BLaER1 treated with 17β-estradiol and CSF1 and Interleukin-3, amounts not matched to agents 10 nM and 100 nM (cell line): ENCODE results near the gene SLC35B2.
A peak's percentile ranks its signal among the peaks of the same experiment; 100 is the strongest.

Experiments
- H3K27ac ChIP-seq, 11 experiments: shearing (Covaris generic); formaldehyde crosslinking; 2 replicates each; pipeline ENCODE4 v1.8.1; 2022
- H3K27me3 ChIP-seq, 11 experiments: shearing (Covaris generic); formaldehyde crosslinking; 2 replicates each; pipeline ENCODE4 v1.8.1; 2022
- H3K36me3 ChIP-seq, 11 experiments: shearing (Covaris generic); formaldehyde crosslinking; 2 replicates each; pipeline ENCODE4 v1.8.1; 2022
- H3K4me1 ChIP-seq, 10 experiments: shearing (Covaris generic); formaldehyde crosslinking; 2 replicates each; pipeline ENCODE4 v1.8.1; 2022
- H3K4me2 ChIP-seq, 11 experiments: shearing (Covaris generic); formaldehyde crosslinking; 2 replicates each; pipeline ENCODE4 v1.8.1; 2022
- H3K4me3 ChIP-seq, 10 experiments: shearing (Covaris generic); formaldehyde crosslinking; 2 replicates each; pipeline ENCODE4 v1.8.1; 2022
- H3K9ac ChIP-seq, 11 experiments: shearing (Covaris generic); formaldehyde crosslinking; 2 replicates each; pipeline ENCODE4 v1.8.1; 2022
- H3K9me3 ChIP-seq, 11 experiments: shearing (Covaris generic); formaldehyde crosslinking; replicated peaks in 1 of 11; 2 replicates each; pipeline ENCODE4 v1.8.1; 2022
- H4K20me1 ChIP-seq, 11 experiments: shearing (Covaris generic); formaldehyde crosslinking; 2 replicates each; pipeline ENCODE4 v1.8.1; 2022
- Cebpa-rat ChIP-seq, 11 experiments: shearing (Covaris generic); IDR thresholded peaks; 2 replicates each; pipeline ENCODE4 v1.8.1; 2022

SLC35B2 gene

GRCh38 chr6:44260451-44261297 lies 3.3 kb upstream of the SLC35B2 start:
- Histone ChIP-seq H3K36me3 (peaks cover 37 to 54% (median 46%) of the 10 kb centered on the region in 11 experiments), H3K4me2 (peak overlapping the region; percentile 8 to 100 (median 99); a peak in 15 of 22 replicates), H3K27me3 (no peaks in the 10 kb centered on the region), H3K9me3 (no peaks in the 10 kb centered on the region), H3K9ac (peak overlapping the region in 9 of 11 experiments; percentile 10 to 91 (median 28); a peak in 10 of 22 replicates), H3K4me3 (peak overlapping the region in 1 of 10 experiments; percentile 96; a peak in 1 of 20 replicates), H3K4me1 (peaks cover 66 to 74% (median 71%) of the 10 kb centered on the region in 10 experiments), H4K20me1 (peaks cover 26 to 80% (median 71%) of the 10 kb centered on the region in 11 experiments; a peak in 21 of 22 replicates), H3K27ac (0 out of 22 replicates have a peak overlapping the region, but pooled peaks of 1 of the 11 experiments have one; percentile 9)
- no peak for TF ChIP-seq Cebpa-rat (IDR thresholded peaks at IDR 0.05)

- Histone ChIP-seq H3K36me3 (peaks cover 41 to 61% (median 51%) of the 10 kb centered on the region in 11 experiments), H3K27me3 (no peaks in the 10 kb centered on the region), H3K27ac (0 out of 22 replicates have a peak overlapping the region, but pooled peaks of 1 of the 11 experiments have one; percentile 9), H3K4me2 (peak overlapping the region in 7 of 11 experiments; percentile 0 to 100 (median 99); a peak in 7 of 22 replicates), H3K9ac (peak overlapping the region in 4 of 11 experiments; percentile 9 to 91 (median 12); a peak in 2 of 22 replicates), H3K4me1 (peaks cover 71 to 79% (median 76%) of the 10 kb centered on the region in 10 experiments), H3K4me3 (no peak overlapping the region; a peak in 1 of 20 replicates), H3K9me3 (no peaks in the 10 kb centered on the region), H4K20me1 (peaks cover 32 to 86% (median 77%) of the 10 kb centered on the region in 11 experiments; a peak in 21 of 22 replicates)
- TF ChIP-seq Cebpa-rat (IDR thresholded peaks at IDR 0.05) = no peak
Observed at GRCh38 chr6:44260011-44260410, 2.7 kb upstream of the SLC35B2 start.

- Histone ChIP-seq H3K4me3 (peak overlapping the region in 1 of 10 experiments; percentile 3; a peak in 2 of 20 replicates), H3K9ac (peak overlapping the region in 6 of 11 experiments; percentile 25 to 91 (median 46); a peak in 7 of 22 replicates), H3K9me3 (no peaks in the 10 kb centered on the region), H4K20me1 (peaks cover 43 to 93% (median 85%) of the 10 kb centered on the region in 11 experiments), H3K27ac (peak overlapping the region in 6 of 11 experiments; percentile 9 to 93 (median 89); a peak in 9 of 22 replicates), H3K27me3 (no peaks in the 10 kb centered on the region), H3K4me1 (peaks cover 79 to 88% (median 83%) of the 10 kb centered on the region in 10 experiments), H3K36me3 (peaks cover 51 to 72% (median 62%) of the 10 kb centered on the region in 11 experiments), H3K4me2 (peak overlapping the region in 6 of 11 experiments; percentile 97 to 99 (median 98); a peak in 11 of 22 replicates)
- TF ChIP-seq Cebpa-rat (IDR thresholded peaks at IDR 0.05) = no peak
Observed at GRCh38 chr6:44258921-44259320, 1.6 kb upstream of the SLC35B2 start.

- Histone ChIP-seq H3K4me2 (peak overlapping the region; percentile 92 to 99 (median 97)), H3K27ac (peak overlapping the region in 10 of 11 experiments; percentile 86 to 93 (median 90); a peak in 18 of 22 replicates), H3K27me3 (no peaks in the 10 kb centered on the region), H3K9me3 (no peaks in the 10 kb centered on the region), H3K4me3 (peak overlapping the region in 4 of 10 experiments; percentile 3 to 91 (median 82); a peak in 4 of 20 replicates), H3K4me1 (peaks cover 77 to 91% (median 86%) of the 10 kb centered on the region in 10 experiments), H3K36me3 (peaks cover 57 to 77% (median 67%) of the 10 kb centered on the region in 11 experiments), H4K20me1 (peaks cover 48 to 94% (median 85%) of the 10 kb centered on the region in 11 experiments), H3K9ac (peak overlapping the region; percentile 86 to 94 (median 90); a peak in 19 of 22 replicates)
- no peak for TF ChIP-seq Cebpa-rat (IDR thresholded peaks at IDR 0.05)
Observed at GRCh38 chr6:44258325-44258863, 1.1 kb upstream of the SLC35B2 start.

GRCh38 chr6:44257753-44258324 lies 511 bp upstream of the SLC35B2 start:
- no peak for TF ChIP-seq Cebpa-rat (IDR thresholded peaks at IDR 0.05)
- Histone ChIP-seq H3K36me3 (peaks cover 62 to 83% (median 72%) of the 10 kb centered on the region in 11 experiments), H3K9me3 (no peaks in the 10 kb centered on the region), H3K4me2 (peak overlapping the region; percentile 92 to 99 (median 97)), H4K20me1 (peaks cover 54 to 94% (median 86%) of the 10 kb centered on the region in 11 experiments), H3K27ac (peak overlapping the region; percentile 75 to 93 (median 90)), H3K9ac (peak overlapping the region; percentile 86 to 94 (median 90)), H3K27me3 (no peaks in the 10 kb centered on the region), H3K4me3 (peak overlapping the region; percentile 77 to 91 (median 88)), H3K4me1 (peaks cover 72 to 92% (median 86%) of the 10 kb centered on the region in 10 experiments)

GRCh38 chr6:44256775-44257024 lies 628 bp downstream of the SLC35B2 start:
- Histone ChIP-seq H4K20me1 (peaks cover 63 to 94% (median 86%) of the 10 kb centered on the region in 11 experiments), H3K4me1 (peaks cover 64 to 92% (median 86%) of the 10 kb centered on the region in 10 experiments), H3K27ac (peak overlapping the region; percentile 75 to 93 (median 90)), H3K4me3 (peak overlapping the region; percentile 77 to 91 (median 88)), H3K4me2 (peak overlapping the region; percentile 92 to 99 (median 97)), H3K9me3 (no peaks in the 10 kb centered on the region), H3K36me3 (peaks cover 69 to 83% (median 74%) of the 10 kb centered on the region in 11 experiments), H3K9ac (peak overlapping the region; percentile 86 to 94 (median 90)), H3K27me3 (no peaks in the 10 kb centered on the region)
- TF ChIP-seq Cebpa-rat (IDR thresholded peaks at IDR 0.05) = no peak

- H4K20me1 ChIP-seq = peaks cover 63 to 94% (median 86%) of the 10 kb centered on the region in 11 experiments
- H3K4me1 ChIP-seq = peaks cover 60 to 92% (median 86%) of the 10 kb centered on the region in 10 experiments
- H3K4me3 ChIP-seq = peak overlapping the region; percentile 77 to 91 (median 88)
- H3K9me3 ChIP-seq = no peaks in the 10 kb centered on the region
- peak overlapping the region; percentile 86 to 94 (median 90) for H3K9ac ChIP-seq
- H3K27ac ChIP-seq = peak overlapping the region; percentile 75 to 93 (median 90); a peak in 21 of 22 replicates
- H3K27me3 ChIP-seq = no peaks in the 10 kb centered on the region
- H3K4me2 ChIP-seq = peak overlapping the region; percentile 92 to 99 (median 97)
- TF ChIP-seq Cebpa-rat (IDR thresholded peaks at IDR 0.05) = no peak
- H3K36me3 ChIP-seq = peaks cover 69 to 83% (median 74%) of the 10 kb centered on the region in 11 experiments
Observed at GRCh38 chr6:44255871-44256774, 1.2 kb downstream of the SLC35B2 start.
